HL-60 (cell line): ENCODE measurements around the gene MTHFD2L.

Experiments
- DNase-seq, 2 experiments: peaks; one replicate each; pipeline ENCODE4 v3.0.0-alpha.2; 2010 to 2020; ENCODE audit warnings: low read depth in 1 of 2, low spot score in 1 of 2
- H3K27ac ChIP-seq: fragments of 250-450 bp; sonication (Bioruptor Pico); replicated peaks from 2 replicates; pipeline ENCODE4 v1.5.1; 2020; ENCODE audit warnings: mild to moderate bottlenecking, moderate library complexity
- H3K27me3 ChIP-seq: fragments of 250-450 bp; sonication (Bioruptor Pico); 2 replicates; pipeline ENCODE4 v1.5.1; 2021; ENCODE audit warnings: mild to moderate bottlenecking, moderate library complexity; ENCODE audit not compliant: insufficient read depth, poor library complexity, severe bottlenecking
- H3K4me3 ChIP-seq: replicated peaks from 2 replicates; pipeline ENCODE4 v1.5.1; 2011; ENCODE audit warnings: mild to moderate bottlenecking, control low read depth, low read length; ENCODE audit not compliant: insufficient read depth
- GABPA ChIP-seq: IDR thresholded peaks from 2 replicates; pipeline ENCODE4 v1.6.1; 2012; ENCODE audit warnings: low read depth
- POLR2AphosphoS5 ChIP-seq: IDR thresholded peaks from 2 replicates; pipeline ENCODE4 v1.6.1; 2012; ENCODE audit warnings: low read depth
- REST ChIP-seq: IDR thresholded peaks from 2 replicates; pipeline ENCODE4 v1.6.1; 2012; ENCODE audit warnings: low read depth; ENCODE audit not compliant: insufficient replicate concordance
- SPI1 ChIP-seq: IDR thresholded peaks from 2 replicates; pipeline ENCODE4 v1.6.1; 2012; ENCODE audit warnings: low read depth, mild to moderate bottlenecking, borderline replicate concordance
- TF ChIP-seq, protein P1 (sequence below): IDR thresholded peaks from one replicate; pipeline ENCODE4 v1.5.1; 2011; ENCODE audit warnings: low read length, control low read depth, inconsistent platforms; ENCODE audit not compliant: insufficient read depth

MTHFD2L gene

DNA sequence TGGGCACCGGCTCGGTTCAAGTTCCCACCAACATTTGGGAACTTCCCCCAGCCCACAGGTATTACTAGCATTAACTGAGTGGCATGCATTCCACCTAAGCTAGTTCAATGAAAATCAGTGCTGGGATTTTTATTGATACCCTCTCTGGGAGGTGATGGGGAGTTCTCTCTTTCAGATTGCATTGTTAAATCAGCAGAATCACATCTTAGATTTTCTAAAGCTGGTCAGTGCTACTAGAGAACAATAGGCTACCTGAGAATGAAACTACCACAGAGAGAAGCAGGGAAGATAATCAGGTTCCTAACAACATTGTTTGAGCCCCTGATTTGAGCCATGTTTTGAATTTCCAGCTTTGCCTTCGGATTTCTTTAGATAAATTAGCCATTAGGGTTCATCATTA is 166.3 kb downstream of the MTHFD2L start:
- no peaks in the 10 kb centered on the region for H3K27me3 ChIP-seq
- TF ChIP-seq, protein P1, sequence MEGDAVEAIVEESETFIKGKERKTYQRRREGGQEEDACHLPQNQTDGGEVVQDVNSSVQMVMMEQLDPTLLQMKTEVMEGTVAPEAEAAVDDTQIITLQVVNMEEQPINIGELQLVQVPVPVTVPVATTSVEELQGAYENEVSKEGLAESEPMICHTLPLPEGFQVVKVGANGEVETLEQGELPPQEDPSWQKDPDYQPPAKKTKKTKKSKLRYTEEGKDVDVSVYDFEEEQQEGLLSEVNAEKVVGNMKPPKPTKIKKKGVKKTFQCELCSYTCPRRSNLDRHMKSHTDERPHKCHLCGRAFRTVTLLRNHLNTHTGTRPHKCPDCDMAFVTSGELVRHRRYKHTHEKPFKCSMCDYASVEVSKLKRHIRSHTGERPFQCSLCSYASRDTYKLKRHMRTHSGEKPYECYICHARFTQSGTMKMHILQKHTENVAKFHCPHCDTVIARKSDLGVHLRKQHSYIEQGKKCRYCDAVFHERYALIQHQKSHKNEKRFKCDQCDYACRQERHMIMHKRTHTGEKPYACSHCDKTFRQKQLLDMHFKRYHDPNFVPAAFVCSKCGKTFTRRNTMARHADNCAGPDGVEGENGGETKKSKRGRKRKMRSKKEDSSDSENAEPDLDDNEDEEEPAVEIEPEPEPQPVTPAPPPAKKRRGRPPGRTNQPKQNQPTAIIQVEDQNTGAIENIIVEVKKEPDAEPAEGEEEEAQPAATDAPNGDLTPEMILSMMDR = no peak
- TF ChIP-seq REST (no peak), POLR2AphosphoS5 (no peak)
- DNase-seq = no peak
- H3K4me3 ChIP-seq = no peak overlapping the region
- no peak overlapping the region for H3K27ac ChIP-seq

DNA sequence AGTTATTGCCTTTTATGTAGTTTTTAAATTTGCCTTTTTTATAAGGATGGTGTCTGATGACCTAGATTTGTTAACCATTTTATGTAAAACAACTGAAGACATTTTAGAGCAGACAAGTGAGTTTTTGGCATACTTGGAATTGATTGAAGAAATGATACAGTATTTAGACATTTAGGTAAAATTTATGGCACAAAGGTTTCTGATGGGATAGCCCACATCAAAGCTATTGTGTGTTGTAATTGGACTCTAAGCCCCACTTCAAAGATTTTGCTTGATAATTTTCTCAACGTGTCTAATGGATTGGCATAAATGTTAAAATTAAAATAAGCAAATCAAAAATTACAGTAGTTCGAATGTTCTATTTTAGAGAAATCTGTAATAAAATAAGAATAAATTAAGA is 168.0 kb downstream of the MTHFD2L start:
- DNase-seq = no peak
- TF ChIP-seq, protein P1 = no peak
- TF ChIP-seq SPI1 (no peak), POLR2AphosphoS5 (no peak), GABPA (no peak), REST (no peak)
- Histone ChIP-seq H3K27me3 (no peaks in the 10 kb centered on the region), H3K4me3 (no peak overlapping the region), H3K27ac (no peak overlapping the region)

- DNase-seq = no peak
- Histone ChIP-seq H3K27ac (no peak overlapping the region), H3K4me3 (no peak overlapping the region), H3K27me3 (no peaks in the 10 kb centered on the region)
- TF ChIP-seq GABPA = no peak
- TF ChIP-seq POLR2AphosphoS5 = no peak
- TF ChIP-seq REST = no peak
Measured at GRCh38 chr4:74327762-74328161, 169.8 kb downstream of the MTHFD2L start.

DNA sequence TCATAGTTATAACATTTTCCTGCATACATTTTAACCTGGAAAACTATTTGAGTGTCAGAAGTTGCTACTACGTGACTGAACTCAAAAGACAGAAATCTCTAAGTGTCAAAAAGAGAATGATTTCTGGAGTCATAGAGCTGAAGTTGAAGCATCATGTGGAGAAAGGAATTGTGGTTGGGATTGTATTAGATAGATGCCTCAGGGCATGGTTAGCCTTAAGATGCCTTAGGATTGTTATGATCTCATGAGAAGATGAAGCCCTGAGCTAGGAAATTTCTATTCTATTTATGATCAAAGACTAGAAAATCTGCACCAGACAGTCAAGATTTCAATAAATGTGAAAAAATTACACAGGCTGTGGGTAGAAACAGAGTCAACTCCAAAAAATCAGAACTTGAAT is 170.6 kb downstream of the MTHFD2L start:
- TF ChIP-seq REST (no peak), POLR2AphosphoS5 (no peak), GABPA (no peak), SPI1 (no peak)
- TF ChIP-seq, protein P1 = no peak
- DNase-seq = no peak

More for the DNA sequence above, 170.6 kb downstream of the MTHFD2L start:
- no peak overlapping the region for H3K4me3 ChIP-seq
- H3K27me3 ChIP-seq = no peaks in the 10 kb centered on the region
- no peak overlapping the region for H3K27ac ChIP-seq
